SK-N-SH treated with all-trans-retinoic acid at 6 μM for 48 hours (cell line): ENCODE data around the gene NOP56.

Experiments
- ATAC-seq: fragments of 200-7000 bp; cut with Tn5 transposase; 3 replicates; pipeline ENCODE4 v1.9.1; 2020; ENCODE audit warnings: mild to moderate bottlenecking, moderate library complexity
- ARNTL ChIP-seq: fragments of 450-650 bp; formaldehyde crosslinking; IDR thresholded peaks from 2 replicates; pipeline ENCODE4 v1.5.0; 2020; ENCODE audit warnings: low read depth, mild to moderate bottlenecking, moderate library complexity, borderline replicate concordance
- BACH2 ChIP-seq: fragments of 250-450 bp; sonication (Bioruptor Pico); IDR thresholded peaks from 2 replicates; pipeline ENCODE4 v1.9.0; 2021; ENCODE audit warnings: mild to moderate bottlenecking, borderline replicate concordance
- CSDC2 ChIP-seq: fragments of 250-450 bp; sonication (Bioruptor Pico); IDR thresholded peaks from 2 replicates; pipeline ENCODE4 v1.5.0; 2020; ENCODE audit warnings: mild to moderate bottlenecking, moderate library complexity
- ESRRG ChIP-seq: fragments of 250-450 bp; sonication (Bioruptor Pico); IDR thresholded peaks from 2 replicates; pipeline ENCODE4 v1.6.1; 2021; ENCODE audit warnings: mild to moderate bottlenecking
- GLIS3 ChIP-seq: fragments of 250-450 bp; sonication (Bioruptor Pico); IDR thresholded peaks from 2 replicates; pipeline ENCODE4 v1.5.0; 2020; ENCODE audit warnings: mild to moderate bottlenecking, moderate library complexity
- ISL1 ChIP-seq: fragments of 250-450 bp; sonication (Bioruptor Pico); IDR thresholded peaks from 2 replicates; pipeline ENCODE4 v2.1.2; 2022; ENCODE audit warnings: mild to moderate bottlenecking, moderate library complexity
- OSR1 ChIP-seq: fragments of 250-450 bp; sonication (Bioruptor Pico); IDR thresholded peaks from 2 replicates; pipeline ENCODE4 v1.8.0; 2022; ENCODE audit warnings: moderate library complexity, mild to moderate bottlenecking, inconsistent platforms
- PPARA ChIP-seq: fragments of 250-450 bp; sonication (Bioruptor Pico); IDR thresholded peaks from 2 replicates; pipeline ENCODE4 v1.5.0; 2020; ENCODE audit warnings: mild to moderate bottlenecking, borderline replicate concordance
- RARB ChIP-seq: fragments of 250-450 bp; sonication (Bioruptor Pico); IDR thresholded peaks from 2 replicates; pipeline ENCODE4 v1.8.0; 2021; ENCODE audit warnings: mild to moderate bottlenecking, moderate library complexity
- SNAI2 ChIP-seq: fragments of 250-450 bp; sonication (Bioruptor Pico); IDR thresholded peaks from 2 replicates; pipeline ENCODE4 v1.5.0; 2020; ENCODE audit warnings: mild to moderate bottlenecking, moderate library complexity
- TCF4 ChIP-seq: fragments of 250-450 bp; sonication (Bioruptor Pico); IDR thresholded peaks from 2 replicates; pipeline ENCODE4 v1.8.0; 2021; ENCODE audit warnings: mild to moderate bottlenecking, moderate library complexity, borderline replicate concordance
- TOX ChIP-seq: fragments of 250-450 bp; sonication (Bioruptor Pico); IDR thresholded peaks from 2 replicates; pipeline ENCODE4 v1.8.0; 2021; ENCODE audit warnings: mild to moderate bottlenecking, moderate library complexity, borderline replicate concordance
- ZC3H10 ChIP-seq: fragments of 250-450 bp; sonication (Bioruptor Pico); IDR thresholded peaks from 2 replicates; pipeline ENCODE4 v1.5.1; 2021; ENCODE audit warnings: mild to moderate bottlenecking, moderate library complexity
- ZFP30 ChIP-seq: fragments of 450-650 bp; formaldehyde crosslinking; IDR thresholded peaks from 2 replicates; pipeline ENCODE4 v1.5.0; 2022; ENCODE audit warnings: mild to moderate bottlenecking, moderate library complexity
- ZNF565 ChIP-seq: fragments of 450-650 bp; formaldehyde crosslinking; conservative IDR thresholded peaks from 2 replicates; pipeline ENCODE4 v1.5.0; 2020; ENCODE audit warnings: low read depth, mild to moderate bottlenecking, moderate library complexity
- ZNF70 ChIP-seq: fragments of 450-650 bp; formaldehyde crosslinking; IDR thresholded peaks from 2 replicates; pipeline ENCODE4 v1.5.0; 2020; ENCODE audit warnings: mild to moderate bottlenecking, moderate library complexity
- ZNF8 ChIP-seq: fragments of 450-650 bp; formaldehyde crosslinking; IDR thresholded peaks from 2 replicates; pipeline ENCODE4 v1.5.0; 2020; ENCODE audit warnings: mild to moderate bottlenecking, moderate library complexity
- TF ChIP-seq, protein P1 (sequence below): fragments of 250-450 bp; sonication (Bioruptor Pico); IDR thresholded peaks from 2 replicates; pipeline ENCODE4 v1.5.1; 2020; ENCODE audit warnings: low read depth, mild to moderate bottlenecking, moderate library complexity
- TF ChIP-seq, protein P2 (sequence below): fragments of 250-450 bp; sonication (Bioruptor Pico); IDR thresholded peaks from 2 replicates; pipeline ENCODE4 v1.5.1; 2021; ENCODE audit warnings: mild to moderate bottlenecking, moderate library complexity
- TF ChIP-seq, protein P3 (sequence below): fragments of 250-450 bp; sonication (Bioruptor Pico); IDR thresholded peaks from 2 replicates; pipeline ENCODE4 v1.5.0; 2020; ENCODE audit warnings: mild to moderate bottlenecking, moderate library complexity
- TF ChIP-seq, protein P4 (sequence below): fragments of 250-450 bp; sonication (Bioruptor Pico); IDR thresholded peaks from 2 replicates; pipeline ENCODE4 v1.8.0; 2021; ENCODE audit warnings: low read depth, mild to moderate bottlenecking, moderate library complexity, borderline replicate concordance

The NOP56 gene

DNA sequence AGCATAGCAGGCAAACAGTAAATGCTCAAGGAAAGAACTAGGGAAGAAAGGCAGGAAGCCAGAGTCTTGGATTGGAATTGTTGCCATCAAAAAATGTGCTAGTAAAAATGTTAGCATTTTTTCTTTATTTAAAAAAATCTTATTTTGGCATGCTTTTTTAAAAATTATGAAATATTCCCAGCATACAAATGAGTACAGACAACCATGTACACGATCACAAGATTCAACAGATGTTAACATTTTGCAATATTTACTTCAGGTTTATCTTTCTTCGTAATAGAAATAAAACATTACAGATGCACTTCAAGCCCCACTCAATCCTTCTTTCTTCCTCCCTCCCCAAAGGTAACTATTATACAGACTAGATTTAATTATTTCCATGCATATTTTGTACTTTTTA is 27.4 kb upstream of the NOP56 start:
- ATAC-seq = no peak
- TF ChIP-seq OSR1 (CRISPR knock-in tag) (no peak), ISL1 (CRISPR knock-in tag) (no peak), TCF4 (no peak), PPARA (CRISPR knock-in tag) (no peak), GLIS3 (CRISPR knock-in tag) (no peak), BACH2 (CRISPR knock-in tag) (no peak), ARNTL (CRISPR knock-in tag) (no peak), TOX (CRISPR knock-in tag) (no peak), ZNF8 (CRISPR knock-in tag) (no peak), RARB (CRISPR knock-in tag) (no peak), CSDC2 (CRISPR knock-in tag) (no peak), ZFP30 (no peak), ZNF70 (CRISPR knock-in tag) (no peak), ESRRG (CRISPR knock-in tag) (no peak), ZC3H10 (CRISPR knock-in tag) (no peak), ZNF565 (CRISPR knock-in tag) (no peak), SNAI2 (CRISPR knock-in tag) (no peak)
- TF ChIP-seq, protein P1, sequence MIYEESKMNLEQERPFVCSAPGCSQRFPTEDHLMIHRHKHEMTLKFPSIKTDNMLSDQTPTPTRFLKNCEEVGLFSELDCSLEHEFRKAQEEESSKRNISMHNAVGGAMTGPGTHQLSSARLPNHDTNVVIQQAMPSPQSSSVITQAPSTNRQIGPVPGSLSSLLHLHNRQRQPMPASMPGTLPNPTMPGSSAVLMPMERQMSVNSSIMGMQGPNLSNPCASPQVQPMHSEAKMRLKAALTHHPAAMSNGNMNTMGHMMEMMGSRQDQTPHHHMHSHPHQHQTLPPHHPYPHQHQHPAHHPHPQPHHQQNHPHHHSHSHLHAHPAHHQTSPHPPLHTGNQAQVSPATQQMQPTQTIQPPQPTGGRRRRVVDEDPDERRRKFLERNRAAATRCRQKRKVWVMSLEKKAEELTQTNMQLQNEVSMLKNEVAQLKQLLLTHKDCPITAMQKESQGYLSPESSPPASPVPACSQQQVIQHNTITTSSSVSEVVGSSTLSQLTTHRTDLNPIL (CRISPR knock-in tag) = no peak
- TF ChIP-seq, protein P2, sequence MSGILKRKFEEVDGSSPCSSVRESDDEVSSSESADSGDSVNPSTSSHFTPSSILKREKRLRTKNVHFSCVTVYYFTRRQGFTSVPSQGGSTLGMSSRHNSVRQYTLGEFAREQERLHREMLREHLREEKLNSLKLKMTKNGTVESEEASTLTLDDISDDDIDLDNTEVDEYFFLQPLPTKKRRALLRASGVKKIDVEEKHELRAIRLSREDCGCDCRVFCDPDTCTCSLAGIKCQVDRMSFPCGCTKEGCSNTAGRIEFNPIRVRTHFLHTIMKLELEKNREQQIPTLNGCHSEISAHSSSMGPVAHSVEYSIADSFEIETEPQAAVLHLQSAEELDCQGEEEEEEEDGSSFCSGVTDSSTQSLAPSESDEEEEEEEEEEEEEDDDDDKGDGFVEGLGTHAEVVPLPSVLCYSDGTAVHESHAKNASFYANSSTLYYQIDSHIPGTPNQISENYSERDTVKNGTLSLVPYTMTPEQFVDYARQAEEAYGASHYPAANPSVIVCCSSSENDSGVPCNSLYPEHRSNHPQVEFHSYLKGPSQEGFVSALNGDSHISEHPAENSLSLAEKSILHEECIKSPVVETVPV (CRISPR knock-in tag) = no peak
- TF ChIP-seq, protein P3, sequence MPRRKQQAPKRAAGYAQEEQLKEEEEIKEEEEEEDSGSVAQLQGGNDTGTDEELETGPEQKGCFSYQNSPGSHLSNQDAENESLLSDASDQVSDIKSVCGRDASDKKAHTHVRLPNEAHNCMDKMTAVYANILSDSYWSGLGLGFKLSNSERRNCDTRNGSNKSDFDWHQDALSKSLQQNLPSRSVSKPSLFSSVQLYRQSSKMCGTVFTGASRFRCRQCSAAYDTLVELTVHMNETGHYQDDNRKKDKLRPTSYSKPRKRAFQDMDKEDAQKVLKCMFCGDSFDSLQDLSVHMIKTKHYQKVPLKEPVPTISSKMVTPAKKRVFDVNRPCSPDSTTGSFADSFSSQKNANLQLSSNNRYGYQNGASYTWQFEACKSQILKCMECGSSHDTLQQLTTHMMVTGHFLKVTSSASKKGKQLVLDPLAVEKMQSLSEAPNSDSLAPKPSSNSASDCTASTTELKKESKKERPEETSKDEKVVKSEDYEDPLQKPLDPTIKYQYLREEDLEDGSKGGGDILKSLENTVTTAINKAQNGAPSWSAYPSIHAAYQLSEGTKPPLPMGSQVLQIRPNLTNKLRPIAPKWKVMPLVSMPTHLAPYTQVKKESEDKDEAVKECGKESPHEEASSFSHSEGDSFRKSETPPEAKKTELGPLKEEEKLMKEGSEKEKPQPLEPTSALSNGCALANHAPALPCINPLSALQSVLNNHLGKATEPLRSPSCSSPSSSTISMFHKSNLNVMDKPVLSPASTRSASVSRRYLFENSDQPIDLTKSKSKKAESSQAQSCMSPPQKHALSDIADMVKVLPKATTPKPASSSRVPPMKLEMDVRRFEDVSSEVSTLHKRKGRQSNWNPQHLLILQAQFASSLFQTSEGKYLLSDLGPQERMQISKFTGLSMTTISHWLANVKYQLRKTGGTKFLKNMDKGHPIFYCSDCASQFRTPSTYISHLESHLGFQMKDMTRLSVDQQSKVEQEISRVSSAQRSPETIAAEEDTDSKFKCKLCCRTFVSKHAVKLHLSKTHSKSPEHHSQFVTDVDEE = no peak

DNA sequence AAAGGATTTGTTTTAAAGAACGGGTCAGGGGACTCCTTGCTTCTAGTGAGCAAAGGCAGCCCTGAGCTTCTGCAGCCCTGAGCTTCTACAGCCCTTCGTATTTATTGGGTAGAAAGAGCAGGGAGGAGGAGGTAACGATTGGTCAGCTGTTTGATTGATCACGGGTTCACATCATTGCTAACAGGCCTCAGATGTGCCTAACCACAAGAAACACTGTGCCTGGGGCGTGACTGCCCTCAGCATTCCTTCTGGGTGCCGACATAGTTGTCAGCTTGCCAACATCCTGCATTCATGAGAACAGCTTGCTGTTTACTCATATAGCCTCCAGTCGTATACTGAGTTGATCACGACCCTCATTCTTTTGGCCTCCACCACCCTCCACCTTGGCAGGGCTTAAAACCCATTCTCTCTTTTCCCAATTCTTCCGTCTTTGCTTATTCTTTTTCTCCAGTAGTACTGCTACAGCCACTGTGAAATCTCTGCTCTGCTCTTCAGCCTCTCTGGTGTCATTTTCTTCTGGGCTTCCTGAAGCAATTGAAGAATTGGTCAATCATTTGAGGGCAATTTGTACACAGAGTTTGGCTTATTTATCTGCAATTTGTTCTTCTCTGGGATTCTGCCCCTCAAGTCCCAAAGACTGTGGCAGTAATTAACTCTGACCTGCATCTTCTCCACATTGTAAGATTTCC is 25.4 kb upstream of the NOP56 start:
- ATAC-seq = no peak; the same call in 2 of the 3 replicates
- TF ChIP-seq ARNTL (CRISPR knock-in tag) (no peak), ZNF70 (CRISPR knock-in tag) (no peak)
- TF ChIP-seq, protein P4, sequence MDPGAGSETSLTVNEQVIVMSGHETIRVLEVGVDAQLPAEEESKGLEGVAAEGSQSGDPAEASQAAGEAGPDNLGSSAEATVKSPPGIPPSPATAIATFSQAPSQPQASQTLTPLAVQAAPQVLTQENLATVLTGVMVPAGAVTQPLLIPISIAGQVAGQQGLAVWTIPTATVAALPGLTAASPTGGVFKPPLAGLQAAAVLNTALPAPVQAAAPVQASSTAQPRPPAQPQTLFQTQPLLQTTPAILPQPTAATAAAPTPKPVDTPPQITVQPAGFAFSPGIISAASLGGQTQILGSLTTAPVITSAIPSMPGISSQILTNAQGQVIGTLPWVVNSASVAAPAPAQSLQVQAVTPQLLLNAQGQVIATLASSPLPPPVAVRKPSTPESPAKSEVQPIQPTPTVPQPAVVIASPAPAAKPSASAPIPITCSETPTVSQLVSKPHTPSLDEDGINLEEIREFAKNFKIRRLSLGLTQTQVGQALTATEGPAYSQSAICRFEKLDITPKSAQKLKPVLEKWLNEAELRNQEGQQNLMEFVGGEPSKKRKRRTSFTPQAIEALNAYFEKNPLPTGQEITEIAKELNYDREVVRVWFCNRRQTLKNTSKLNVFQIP (CRISPR knock-in tag) = no peak
- TF ChIP-seq, protein P3 = no peak
- TF ChIP-seq, all 23 proteins: peak for 0
